ENCODE measurements around the gene UROS.

GRCh38 chr10:125840406-125840805 is 17.3 kb upstream of the UROS start:
- TF ChIP-seq CTCF (IDR thresholded peaks at IDR 0.05): no peak
- no peak for TF ChIP-seq POLR2A (IDR thresholded peaks at IDR 0.05)

Measured in breast epithelium (tissue), 3 donors.